NCI-H526 (cell line): ENCODE data around the gene B4GALT1.

Experiments
- DNase-seq, 2 experiments: peaks; one replicate each; lab custom pipeline; 2025; lab: John Stamatoyannopoulos, UW

B4GALT1 gene, protein sequence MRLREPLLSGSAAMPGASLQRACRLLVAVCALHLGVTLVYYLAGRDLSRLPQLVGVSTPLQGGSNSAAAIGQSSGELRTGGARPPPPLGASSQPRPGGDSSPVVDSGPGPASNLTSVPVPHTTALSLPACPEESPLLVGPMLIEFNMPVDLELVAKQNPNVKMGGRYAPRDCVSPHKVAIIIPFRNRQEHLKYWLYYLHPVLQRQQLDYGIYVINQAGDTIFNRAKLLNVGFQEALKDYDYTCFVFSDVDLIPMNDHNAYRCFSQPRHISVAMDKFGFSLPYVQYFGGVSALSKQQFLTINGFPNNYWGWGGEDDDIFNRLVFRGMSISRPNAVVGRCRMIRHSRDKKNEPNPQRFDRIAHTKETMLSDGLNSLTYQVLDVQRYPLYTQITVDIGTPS

DNA sequence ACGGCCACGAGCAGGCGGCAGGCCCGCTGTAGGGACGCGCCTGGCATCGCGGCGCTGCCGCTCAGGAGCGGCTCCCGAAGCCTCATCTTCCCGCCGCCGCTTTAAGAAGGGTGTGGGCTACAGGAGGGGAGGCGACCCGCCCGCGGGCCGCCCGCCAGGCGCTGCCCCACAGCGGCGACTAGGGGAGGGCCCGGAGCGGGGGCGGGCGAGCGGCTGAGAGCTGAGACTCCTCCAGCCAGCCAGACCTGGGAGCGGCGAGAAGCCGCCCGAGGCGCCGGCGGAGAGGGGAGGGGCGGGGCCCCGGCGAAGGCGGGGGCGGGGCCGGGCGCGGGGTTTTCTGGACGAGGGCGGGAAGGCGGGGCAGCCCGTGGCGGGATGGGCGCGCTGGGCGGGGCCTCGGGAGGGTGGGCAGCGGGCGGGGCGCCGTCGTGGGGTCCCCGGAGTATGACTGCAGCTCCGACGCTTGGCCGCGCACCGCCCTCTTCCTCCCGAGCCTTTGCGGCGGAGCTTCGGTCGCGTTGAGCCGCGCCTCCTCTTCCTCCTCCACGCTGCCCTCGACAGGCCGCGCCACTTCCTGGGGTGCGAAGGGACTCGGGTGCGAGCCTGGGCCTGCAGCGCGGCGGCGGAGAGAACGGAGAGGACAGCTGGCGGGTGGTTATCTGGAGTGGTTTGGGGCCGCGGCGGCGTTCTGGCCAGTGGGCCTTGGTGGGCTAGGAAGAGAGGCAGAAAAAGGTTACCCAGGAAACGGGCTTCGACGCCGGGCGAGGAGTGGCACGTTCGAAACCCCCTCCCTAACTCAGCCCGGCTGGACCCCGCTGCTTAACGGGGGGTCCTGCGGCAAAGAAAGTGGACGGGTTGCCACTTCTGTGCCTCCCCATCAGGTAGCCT lies at the start of gene B4GALT1:
Gene B4GALT1, minus strand, starts transcription at position 253 of the 888 bp plus-strand sequence. Its CDS starts 167 bp downstream, at position 86.
- DNase-seq = peak; percentile 56 to 90

DNA sequence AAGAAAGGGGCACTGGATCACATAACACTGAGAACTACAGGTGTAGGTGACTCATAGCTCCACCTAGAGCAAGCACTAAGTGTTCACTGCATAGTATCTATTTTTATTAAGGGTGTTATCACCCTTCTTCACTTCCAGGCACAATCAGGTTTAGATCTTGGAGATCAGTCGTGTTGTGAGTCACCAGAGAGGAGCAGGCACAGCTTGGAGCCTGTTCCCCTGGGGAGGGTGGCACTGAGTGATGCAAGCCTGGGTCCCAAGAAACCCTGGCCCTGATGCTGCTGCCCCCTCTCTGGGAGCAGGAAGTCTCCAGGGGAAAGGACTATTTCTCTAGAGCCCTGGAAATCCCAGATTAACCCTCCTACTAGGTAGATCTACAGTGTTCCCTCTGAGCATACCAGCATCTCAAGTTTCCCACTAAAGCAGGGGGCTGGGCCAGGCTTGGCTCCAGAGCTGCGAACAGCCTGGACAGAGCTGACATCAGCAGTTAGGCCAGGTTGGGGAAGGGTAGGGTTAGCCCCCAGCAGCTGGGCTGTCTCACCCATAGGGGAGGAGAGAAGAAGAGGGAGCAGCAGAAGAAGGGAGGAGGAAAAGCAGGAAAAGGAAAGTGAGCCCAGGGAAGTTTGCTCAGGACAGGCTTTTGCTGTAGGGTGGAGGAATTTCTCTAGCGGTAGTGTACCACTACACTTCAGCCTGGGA lies 44.7 kb upstream of the B4GALT1 start:
- no peak for DNase-seq

- DNase-seq = no peak
Measured at GRCh38 chr9:33210006-33210715, 43.0 kb upstream of the B4GALT1 start.

DNA sequence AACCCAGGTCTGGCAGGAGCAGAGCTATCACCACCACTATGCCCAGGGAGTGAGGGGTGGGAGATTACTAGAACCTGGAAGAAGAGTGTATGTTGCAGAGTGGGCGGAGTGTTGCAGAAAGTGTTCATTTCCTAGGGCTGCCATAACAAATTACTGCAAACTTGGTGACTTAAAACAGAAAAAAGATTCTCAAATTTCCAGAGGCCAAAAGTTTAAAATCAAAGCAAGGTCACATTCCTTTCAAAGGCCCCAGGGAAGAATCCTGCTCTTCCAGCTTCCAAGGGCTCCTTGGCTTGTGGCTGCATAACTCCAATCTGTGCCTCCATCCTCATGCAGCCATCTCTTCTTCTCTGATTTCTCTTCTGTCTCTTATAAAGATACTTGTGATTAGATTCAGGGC lies 42.3 kb upstream of the B4GALT1 start:
- DNase-seq = no peak

- DNase-seq = peak in 1 of 2 experiments; percentile 10
Measured at GRCh38 chr9:33202552-33203201, 35.5 kb upstream of the B4GALT1 start.

GRCh38 chr9:33202018-33202417 lies 34.9 kb upstream of the B4GALT1 start:
- DNase-seq = no peak

GRCh38 chr9:33198165-33198564 lies 31.0 kb upstream of the B4GALT1 start:
- no peak for DNase-seq

GRCh38 chr9:33197279-33198152 lies 30.4 kb upstream of the B4GALT1 start:
- no peak for DNase-seq

GRCh38 chr9:33196736-33197135 lies 29.6 kb upstream of the B4GALT1 start:
- DNase-seq = no peak

GRCh38 chr9:33193818-33194217 lies 26.7 kb upstream of the B4GALT1 start:
- DNase-seq = no peak

- no peak for DNase-seq
Measured at GRCh38 chr9:33192493-33193255, 25.5 kb upstream of the B4GALT1 start.

DNA sequence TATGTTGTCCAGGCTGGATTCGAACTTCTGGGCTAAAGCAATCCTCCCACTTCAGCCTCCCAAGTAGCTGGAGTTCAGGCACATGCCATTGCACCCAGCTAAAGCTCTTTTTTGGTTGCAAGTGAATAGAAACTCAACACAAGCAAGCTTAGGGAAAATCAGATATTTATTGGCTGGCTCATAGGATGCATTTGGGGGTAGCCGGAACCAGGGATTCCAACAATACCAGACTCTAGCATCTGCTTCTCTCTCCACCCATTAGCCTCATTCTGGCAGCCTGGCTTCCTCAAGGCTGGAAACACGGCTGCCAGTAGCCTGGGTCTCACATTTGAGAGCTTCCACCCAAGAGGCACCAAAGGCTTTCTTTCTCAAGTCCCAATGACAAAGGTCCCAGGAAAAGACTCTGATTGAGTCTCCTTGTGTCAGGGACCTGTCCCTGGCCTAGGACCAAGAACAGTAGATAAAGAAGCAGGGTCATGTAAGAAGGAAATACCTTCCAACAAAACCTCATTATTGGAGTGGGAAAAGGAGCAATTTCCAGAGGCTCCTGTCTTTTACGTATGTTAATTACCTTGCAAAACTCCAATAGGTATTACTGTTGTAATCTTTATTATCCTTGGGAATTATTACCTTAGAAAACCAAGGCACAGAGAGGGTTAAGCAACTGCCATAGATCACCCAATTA lies 23.0 kb upstream of the B4GALT1 start:
- DNase-seq = no peak

GRCh38 chr9:33189331-33189791 lies 22.2 kb upstream of the B4GALT1 start:
- no peak for DNase-seq

- DNase-seq = no peak
Measured at GRCh38 chr9:33188711-33189110, 21.6 kb upstream of the B4GALT1 start.

GRCh38 chr9:33187519-33188218 lies 20.5 kb upstream of the B4GALT1 start:
- DNase-seq = no peak

DNA sequence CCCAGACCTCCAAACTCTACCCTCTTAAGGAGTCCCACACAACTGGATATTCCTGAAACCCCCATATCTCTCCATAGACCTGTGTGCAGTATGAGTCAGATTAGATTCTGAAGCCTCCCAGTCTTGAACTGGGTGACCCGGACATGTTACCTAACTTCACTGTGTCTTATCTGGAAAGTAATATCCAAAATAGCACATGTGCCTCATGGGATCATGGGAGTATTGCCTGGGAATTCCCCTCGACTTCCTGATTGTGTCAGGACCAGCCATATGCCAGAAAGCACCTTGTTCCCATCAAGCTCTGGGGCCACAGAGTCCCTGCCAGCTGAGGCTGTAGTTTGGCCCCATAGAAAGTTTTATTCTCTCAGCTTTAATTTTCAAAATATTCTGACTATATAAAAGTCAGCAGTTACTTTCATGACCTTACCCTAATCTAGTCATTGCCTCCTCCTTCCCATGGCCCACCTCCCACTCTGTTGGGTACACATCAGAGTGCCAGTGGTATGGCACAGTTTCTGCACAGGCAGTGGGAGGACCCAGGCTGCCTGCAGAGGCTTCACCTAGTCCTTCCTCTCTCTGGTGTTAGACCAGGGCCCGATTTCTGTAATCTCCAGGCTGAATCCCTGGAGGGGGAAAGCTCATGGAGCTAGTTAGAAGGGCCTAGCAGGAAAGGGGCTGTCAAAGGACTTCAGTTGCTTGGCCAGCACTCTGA lies 19.5 kb upstream of the B4GALT1 start:
- DNase-seq = no peak

- no peak for DNase-seq
Measured at GRCh38 chr9:33185858-33186257, 18.7 kb upstream of the B4GALT1 start.
